PC-9 (cell line): Measurements from ENCODE around the gene SCNN1B.

Experiments
- EZH2 ChIP-seq: fragments of 200-600 bp; sonication (generic); IDR thresholded peaks from 2 replicates; pipeline ENCODE4 v1.8.0; 2017; ENCODE audit warnings: antibody characterized with exemption, low read depth
- TF ChIP-seq, protein P1 (sequence below): fragments of 200-600 bp; sonication (generic); conservative IDR thresholded peaks from 2 replicates; pipeline ENCODE4 v1.6.1; 2017; ENCODE audit warnings: mixed run types, antibody characterized with exemption, mild to moderate bottlenecking, moderate library complexity

- TF ChIP-seq, protein P1, sequence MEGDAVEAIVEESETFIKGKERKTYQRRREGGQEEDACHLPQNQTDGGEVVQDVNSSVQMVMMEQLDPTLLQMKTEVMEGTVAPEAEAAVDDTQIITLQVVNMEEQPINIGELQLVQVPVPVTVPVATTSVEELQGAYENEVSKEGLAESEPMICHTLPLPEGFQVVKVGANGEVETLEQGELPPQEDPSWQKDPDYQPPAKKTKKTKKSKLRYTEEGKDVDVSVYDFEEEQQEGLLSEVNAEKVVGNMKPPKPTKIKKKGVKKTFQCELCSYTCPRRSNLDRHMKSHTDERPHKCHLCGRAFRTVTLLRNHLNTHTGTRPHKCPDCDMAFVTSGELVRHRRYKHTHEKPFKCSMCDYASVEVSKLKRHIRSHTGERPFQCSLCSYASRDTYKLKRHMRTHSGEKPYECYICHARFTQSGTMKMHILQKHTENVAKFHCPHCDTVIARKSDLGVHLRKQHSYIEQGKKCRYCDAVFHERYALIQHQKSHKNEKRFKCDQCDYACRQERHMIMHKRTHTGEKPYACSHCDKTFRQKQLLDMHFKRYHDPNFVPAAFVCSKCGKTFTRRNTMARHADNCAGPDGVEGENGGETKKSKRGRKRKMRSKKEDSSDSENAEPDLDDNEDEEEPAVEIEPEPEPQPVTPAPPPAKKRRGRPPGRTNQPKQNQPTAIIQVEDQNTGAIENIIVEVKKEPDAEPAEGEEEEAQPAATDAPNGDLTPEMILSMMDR, result no peak
- TF ChIP-seq EZH2, result no peak
Measured at GRCh38 chr16:23380501-23380951, 78.4 kb downstream of the SCNN1B start.
